HG03097 (cell line): ENCODE measurements around the gene SLC6A6.

Source experiments
- ATAC-seq: cut with Tn5 transposase; IDR thresholded peaks from one replicate; pipeline ENCODE4 v1.9.1; 2021; ENCODE audit not compliant: unreplicated experiment, low FRiP score

The SLC6A6 gene

DNA sequence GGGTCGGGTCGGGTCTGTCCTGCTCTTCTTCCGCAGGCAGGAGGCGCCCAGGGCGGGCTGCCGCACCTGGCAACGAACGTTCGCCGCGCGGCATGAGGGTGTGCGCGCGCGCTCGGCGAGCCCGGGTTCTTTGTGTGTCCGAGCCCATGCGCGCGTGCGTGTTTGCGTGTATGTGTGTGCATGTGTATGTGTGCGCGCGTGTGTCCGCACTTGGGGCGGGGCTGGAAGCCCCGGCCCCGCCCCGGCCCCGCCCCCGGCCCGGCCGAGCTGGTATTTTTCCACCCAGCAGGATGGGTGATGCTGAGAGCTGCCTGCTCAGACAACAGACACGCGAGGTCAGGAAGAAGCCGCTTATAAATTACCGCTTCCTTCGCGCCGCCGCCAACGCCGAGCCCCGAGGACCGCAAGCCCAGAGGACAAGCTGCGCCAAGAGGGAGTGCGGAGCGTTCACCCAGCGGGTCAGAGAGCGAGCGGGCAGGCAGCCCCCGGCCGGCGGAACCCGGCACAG lies at the start of gene SLC6A6:
Gene SLC6A6, plus strand, starts transcription at position 303 of the 508 bp plus-strand sequence. CDS start 41,029 bp downstream, outside the sequence.
- ATAC-seq: peak; percentile 67

- no peak for ATAC-seq
These were observed 48.9 kb upstream of the SLC6A6 start for GRCh38 chr3:14353502-14353901.

DNA sequence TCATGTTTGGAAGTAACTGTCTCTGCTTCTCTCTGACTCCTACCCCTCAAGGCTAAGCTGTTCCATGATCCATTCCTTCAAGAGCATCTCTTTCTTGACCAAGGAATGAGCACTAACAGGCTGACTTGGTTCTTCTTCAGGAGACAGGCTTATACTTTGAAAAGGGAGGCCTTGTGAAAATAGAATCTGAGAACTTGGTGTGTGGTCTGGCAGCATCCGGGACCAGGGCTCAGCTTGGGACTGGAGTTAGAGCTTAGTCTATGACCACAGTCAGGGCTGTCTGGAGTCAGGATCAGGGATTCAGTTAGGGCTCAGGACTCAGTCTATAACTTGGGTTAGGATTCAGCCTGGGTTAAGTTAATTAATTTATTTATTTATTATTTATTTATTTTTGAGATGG lies 44.9 kb upstream of the SLC6A6 start:
- ATAC-seq: no peak

- ATAC-seq: no peak
These were observed 43.8 kb upstream of the SLC6A6 start for GRCh38 chr3:14358426-14359211.

- ATAC-seq: no peak
These were observed 43.1 kb upstream of the SLC6A6 start for GRCh38 chr3:14359348-14359747.

GRCh38 chr3:14360123-14360881 lies 42.1 kb upstream of the SLC6A6 start:
- ATAC-seq: no peak

DNA sequence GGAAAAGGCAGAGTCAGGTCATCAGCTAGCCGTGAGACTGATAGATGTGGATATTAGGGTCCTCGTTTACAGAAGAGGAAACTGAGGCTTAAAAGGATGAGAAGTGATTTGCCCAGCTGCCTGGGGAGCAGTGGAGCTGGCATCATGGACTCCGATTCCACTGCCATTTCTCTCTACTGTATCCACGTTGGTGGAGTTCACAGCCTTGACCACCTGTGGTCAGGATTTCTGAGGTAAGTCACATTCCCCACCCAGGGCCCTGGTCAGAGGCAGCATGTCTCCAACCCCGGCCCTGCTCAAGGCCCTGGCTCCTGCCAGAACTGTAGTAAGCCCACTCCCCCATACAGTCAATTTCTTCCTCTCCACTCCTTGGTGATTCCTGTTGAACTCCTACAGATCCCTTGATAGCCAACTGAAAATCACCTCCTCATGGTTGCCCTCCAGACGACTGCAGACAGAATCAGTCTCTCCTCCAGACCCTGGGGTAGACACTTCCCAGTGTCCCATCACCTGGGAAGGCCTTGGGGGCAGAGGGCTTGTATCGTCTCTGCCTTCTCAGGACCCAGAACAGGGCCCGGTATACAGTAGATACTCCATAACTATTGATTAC lies 41.2 kb upstream of the SLC6A6 start:
- no peak for ATAC-seq

DNA sequence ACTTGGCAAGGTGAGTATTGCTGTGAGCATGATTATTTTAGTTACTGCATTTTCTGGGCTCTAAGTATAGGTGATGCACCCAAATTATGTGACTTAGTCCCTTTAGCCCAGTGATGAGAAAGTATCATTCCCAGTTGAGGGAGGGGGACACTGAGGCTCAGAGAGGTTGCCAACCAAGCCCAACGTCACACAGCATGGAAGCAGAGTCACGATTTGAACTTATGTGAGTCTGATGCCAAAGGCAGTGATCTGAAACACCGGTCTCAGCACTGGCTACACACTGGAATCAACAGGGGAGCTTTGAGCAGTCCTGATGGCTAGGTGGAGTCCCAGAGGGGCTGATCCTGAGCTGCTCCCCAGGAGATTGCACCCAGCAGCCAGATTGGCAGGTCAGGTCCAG lies 39.5 kb upstream of the SLC6A6 start:
- no peak for ATAC-seq

DNA sequence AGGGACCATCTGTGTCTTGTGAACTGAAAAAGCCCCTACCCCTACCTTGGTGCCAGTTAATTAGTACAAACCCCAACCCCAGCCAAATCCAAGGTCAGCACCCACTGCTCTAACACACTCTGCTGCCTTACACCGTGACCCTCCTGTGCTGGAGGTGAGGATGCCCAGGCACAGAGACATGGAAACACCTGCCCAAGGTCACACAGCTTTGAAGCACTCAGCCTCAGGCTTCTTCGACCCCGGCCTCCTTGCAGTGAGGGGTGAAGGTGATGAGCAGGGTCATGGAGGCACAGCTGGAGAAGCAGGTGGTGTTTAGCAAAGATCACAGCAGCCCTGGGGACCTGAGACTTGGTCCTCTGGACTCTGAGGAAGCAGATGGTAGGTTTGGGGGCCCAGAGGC lies 39.0 kb upstream of the SLC6A6 start:
- ATAC-seq: no peak

DNA sequence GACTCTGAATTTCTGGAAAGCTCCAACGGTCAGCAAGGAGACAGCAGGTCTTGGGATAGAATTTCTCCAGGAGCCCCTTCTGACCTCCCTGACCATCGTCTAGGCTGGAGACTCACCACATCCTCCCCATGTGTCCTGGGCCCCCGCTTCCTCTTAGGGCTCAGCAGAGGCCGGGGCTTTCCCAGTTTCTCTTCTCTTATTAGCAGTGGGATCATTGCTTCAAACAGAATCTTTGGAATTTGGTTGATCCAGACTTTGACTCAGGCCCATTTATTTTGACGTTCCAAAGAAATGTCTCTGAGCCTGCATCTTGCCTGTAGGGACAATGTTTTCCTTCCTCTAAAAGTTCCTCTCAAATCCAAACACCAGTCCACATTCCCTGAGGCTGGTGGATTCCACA lies 38.4 kb upstream of the SLC6A6 start:
- no peak for ATAC-seq

DNA sequence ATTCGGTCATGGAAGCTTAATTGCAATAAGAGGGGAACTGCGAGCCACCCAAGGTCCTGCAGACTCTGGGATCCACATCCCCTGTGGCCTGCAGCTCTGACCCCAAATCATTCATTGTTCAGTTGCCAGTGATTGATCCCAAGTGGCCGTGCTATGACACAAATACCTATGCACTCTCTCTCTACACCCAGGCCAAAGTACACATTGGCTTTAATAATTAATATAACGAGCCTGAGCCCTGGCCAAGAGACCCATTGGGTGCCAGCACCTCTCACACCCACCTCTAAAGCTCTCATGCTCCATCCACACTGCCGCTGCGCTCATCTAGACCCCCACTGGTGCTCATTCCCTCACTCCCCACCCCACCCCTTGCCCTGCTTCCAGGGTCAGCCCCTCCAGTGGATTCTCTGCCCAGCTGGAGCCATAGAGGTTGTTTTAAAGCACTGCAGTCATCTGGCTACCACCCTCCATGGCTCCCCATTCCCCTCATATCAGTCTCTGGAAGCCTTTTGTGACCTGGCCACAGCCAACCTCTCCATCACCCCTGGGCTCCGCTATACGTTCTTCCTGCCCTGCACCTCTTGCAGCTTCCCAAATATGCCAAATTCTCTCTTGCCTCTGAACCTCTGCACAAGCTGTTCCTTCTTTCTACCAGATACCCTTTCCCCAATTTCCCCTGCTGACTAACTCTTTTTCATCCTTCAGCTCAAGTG lies 37.7 kb upstream of the SLC6A6 start:
- no peak for ATAC-seq

- no peak for ATAC-seq
These were observed 36.2 kb upstream of the SLC6A6 start for GRCh38 chr3:14366248-14366647.

DNA sequence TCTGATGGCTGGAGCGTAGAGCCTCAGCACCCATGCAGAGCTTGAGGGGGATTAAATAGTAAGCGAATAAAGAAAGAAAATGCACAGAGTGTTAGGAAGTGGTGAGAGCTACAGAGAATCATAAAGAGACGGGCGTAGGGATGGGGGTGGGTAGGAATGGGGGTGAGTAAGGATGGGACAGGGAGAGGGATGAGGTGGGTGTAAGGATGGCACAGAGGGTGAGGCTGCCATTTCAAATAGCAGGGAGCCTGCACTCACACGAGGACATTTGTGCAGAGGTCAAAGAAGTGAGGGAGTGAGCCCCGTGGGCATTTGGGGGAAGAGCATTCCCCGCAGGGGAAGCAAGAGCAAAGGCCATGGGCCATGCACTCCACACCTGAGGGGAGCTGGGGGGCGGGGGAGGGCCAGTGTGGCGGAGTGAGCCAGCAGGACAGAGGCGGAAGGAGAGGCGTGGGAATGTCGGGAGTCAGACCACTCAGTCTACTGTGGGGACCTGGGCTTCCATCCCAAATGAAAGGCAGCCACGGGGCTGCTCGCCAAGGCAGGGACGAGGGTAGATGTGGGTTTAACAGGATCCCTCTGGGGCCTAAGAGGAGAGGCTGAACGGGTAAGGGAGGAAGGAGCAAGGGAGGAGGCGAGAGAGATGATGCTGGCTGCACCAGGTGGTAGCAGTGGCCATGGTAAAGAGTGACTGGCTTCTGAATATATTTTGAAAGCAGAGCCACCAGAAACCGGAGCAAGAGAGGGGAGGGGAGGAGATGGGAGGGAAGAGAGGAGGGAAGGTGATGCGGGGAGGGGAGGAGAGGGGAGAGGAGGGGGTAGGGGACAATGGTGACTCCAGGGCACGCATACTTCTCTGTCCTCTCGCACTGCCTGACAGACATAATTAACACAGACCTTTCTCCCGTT lies 35.2 kb upstream of the SLC6A6 start:
- no peak for ATAC-seq

- no peak for ATAC-seq
These were observed 34.3 kb upstream of the SLC6A6 start for GRCh38 chr3:14368146-14368545.

DNA sequence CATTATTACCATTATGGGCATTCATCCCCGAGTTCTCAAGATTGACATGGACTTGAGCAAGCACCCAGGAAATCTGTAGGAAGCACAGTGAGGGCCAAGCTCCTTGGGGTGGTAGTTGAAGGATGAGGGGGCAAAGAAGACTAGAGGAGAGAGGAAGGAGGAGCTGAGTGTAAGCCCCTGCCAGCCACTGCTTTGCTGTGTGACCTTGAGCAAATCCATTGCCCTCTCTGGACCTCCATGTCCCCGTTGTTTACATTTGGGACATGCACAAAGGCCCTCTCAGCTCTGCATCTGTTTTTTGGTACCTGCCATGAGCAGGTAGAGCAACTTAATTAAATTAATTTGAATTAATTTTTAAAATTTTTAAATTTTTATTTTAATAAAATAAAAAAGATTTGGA lies 33.5 kb upstream of the SLC6A6 start:
- no peak for ATAC-seq

GRCh38 chr3:14369675-14370669 lies 32.4 kb upstream of the SLC6A6 start:
- no peak for ATAC-seq

- no peak for ATAC-seq
These were observed 31.5 kb upstream of the SLC6A6 start for GRCh38 chr3:14370720-14371572.
